Stimulated activated CD8-positive, alpha-beta memory T cell treated with anti-CD3 and anti-CD28 coated beads, Interleukin-7, amount 100 ng/mL, for 24 hours (primary cell): ENCODE data around the gene TSSK1B.
"Not testable (repeated sequence)": the region's sequence is repeated elsewhere in the genome, so short reads cannot be mapped to it uniquely, and the experiment has no call there.

Source experiments
- DNase-seq: peaks from one replicate; pipeline ENCODE4 v3.0.0-alpha.2; 2020; ENCODE audit warnings: low read depth

The TSSK1B gene

DNA sequence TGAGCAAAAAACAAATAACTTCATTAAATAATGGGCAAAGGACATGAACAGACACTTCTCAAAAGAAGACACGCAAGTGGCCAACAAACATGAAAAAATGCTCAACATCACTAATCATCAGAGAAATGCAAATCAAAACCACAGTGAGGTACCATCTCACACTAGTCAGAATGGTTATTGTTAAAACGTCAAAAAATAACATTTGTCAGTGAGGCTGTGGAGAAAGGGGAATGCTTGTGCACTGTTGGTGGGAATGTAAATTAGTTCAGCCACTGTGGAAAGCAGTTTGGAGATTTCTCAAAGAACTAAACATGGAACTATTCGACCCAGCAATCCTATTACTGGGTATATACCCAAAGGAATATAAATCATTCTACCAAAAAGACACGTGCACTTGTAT, 36.8 kb downstream of the TSSK1B start:
- not testable (repeated sequence) for DNase-seq

DNA sequence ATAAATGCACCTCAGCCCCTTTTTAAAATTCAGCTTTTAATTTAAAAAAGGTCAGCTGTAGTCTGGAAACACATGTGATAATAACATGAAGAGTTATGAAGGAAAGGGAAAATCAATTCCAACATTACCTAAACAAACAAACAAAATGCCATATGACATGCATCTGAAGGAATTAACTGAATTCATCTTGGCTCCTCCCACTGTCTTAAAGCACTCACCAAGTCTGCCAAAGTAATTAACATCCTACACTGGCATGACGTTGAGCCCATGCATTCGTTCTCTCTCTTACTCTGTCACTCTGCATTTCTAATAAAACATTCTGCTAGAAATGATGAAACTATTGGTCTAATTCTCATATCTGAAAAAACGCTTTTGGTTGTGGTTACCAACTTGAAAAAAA, 37.7 kb downstream of the TSSK1B start:
- DNase-seq, result no peak

DNA sequence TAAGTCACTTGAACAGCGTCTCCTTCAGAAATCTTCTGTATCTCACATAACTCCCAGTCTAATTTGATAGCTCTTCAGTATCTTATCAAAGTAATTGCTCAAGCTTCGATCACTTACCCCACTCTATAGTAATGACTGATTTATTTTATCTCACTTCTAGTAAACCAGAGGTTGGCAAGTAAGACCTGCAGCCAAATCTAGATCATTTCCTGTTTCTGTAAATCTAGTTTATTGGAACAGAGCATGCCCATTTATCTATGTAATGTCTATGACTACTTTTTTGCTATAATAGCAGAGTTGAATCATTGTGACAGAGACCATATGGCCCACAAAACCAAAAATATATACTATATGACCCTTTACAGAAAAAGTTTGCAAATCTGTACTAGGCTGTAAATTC, 40.1 kb downstream of the TSSK1B start:
- DNase-seq, result no peak

DNA sequence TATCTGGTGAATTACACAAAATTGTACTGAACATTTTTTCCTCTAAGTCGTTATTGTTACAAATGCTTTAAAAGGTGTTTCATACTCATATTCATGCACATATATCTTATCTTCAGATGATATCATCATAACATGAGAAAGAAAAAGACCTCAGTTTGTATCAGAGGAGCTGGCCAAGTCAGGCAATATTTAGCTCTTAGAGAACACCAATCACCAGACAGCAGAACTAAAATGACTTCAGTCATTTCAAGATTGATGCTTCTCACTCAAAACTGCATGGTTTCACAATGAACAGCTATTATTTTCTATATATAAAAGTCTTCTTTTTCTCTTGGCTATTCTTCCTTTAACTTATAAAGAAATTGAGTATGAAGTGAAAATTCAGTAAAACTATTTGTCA, 44.6 kb downstream of the TSSK1B start:
- no peak for DNase-seq

DNA sequence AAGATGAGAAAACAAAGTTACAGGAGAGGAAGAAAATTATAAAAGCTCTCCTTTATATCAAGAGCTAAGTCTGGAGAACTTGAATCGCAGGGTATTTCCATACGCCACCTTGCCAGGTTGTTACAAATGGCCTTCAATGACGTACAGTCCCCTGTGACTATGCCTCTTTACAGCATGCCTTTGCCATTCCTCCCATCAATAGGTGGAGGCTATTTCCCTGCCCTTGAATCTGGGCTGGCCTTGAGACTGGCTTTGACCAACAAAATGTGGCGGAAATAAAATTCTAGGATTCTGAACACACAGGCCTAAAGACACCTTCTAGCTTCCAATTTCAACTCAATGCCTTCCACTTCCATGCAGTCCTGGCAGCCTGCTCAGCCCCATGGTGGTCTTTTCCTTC, 45.7 kb downstream of the TSSK1B start:
- no peak for DNase-seq

DNA sequence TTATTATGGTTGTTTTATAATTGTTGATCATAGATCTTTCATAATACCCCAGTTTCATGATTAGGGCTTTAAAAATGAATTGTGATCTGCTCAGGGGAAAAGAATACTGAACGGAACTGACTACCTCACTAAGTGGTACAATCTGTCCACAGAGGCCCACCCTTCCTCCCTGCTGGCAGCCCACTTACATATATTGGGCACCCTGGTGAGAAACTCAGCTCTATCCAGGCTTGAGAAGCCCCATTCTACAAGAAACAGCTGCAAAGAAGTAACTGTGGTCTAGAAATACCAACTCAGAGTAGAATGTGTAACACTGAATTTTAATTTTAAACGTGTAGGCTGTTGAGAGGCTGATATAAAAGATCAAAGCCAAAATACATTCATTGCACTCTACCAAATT, 46.9 kb downstream of the TSSK1B start:
- DNase-seq, result no peak

DNA sequence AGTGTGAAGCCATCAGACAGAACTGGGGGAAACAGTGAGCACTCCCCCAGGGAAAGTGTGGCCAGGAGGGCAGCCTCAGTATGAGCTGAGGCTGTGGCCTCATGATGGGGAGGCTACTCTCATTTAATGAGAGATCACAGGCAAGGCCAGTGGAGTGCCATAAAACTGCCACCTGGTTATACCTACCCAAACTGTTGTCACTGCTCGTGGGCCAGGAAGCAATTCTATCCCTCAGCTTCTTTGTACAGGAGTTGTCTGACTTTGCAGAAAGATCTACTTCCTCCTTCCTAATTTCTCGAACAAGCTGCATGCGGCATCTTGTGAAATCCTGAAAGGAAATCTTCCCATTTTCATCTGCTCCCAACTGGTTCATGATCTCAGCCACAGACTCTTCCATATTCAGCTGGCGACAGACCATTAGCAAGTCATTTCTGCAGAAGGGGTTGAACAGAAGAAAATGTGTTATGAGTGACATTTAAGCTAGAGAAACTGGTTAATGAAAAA, 50.0 kb downstream of the TSSK1B start:
- no peak for DNase-seq

DNA sequence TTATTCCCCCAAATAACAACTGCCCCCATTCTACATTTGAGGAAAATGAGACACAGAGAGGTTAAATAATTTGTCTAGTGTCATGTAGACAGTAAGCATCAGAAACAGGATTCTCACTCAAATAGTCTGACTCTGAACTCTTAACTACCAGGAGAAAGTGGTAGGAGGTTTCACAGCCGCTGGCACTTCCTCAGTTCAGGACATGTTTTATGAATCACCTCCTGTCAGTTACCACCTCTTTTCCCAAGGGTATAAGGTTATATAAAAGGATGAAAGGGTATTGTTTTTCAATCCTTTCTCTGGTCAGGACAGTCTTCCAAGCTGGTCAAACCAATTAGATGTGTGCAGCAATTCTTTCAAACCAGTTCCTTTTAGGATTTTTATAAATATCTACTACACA, 52.1 kb downstream of the TSSK1B start:
- no peak for DNase-seq
